ENCODE results near the gene APC2.

APC2 gene, protein sequence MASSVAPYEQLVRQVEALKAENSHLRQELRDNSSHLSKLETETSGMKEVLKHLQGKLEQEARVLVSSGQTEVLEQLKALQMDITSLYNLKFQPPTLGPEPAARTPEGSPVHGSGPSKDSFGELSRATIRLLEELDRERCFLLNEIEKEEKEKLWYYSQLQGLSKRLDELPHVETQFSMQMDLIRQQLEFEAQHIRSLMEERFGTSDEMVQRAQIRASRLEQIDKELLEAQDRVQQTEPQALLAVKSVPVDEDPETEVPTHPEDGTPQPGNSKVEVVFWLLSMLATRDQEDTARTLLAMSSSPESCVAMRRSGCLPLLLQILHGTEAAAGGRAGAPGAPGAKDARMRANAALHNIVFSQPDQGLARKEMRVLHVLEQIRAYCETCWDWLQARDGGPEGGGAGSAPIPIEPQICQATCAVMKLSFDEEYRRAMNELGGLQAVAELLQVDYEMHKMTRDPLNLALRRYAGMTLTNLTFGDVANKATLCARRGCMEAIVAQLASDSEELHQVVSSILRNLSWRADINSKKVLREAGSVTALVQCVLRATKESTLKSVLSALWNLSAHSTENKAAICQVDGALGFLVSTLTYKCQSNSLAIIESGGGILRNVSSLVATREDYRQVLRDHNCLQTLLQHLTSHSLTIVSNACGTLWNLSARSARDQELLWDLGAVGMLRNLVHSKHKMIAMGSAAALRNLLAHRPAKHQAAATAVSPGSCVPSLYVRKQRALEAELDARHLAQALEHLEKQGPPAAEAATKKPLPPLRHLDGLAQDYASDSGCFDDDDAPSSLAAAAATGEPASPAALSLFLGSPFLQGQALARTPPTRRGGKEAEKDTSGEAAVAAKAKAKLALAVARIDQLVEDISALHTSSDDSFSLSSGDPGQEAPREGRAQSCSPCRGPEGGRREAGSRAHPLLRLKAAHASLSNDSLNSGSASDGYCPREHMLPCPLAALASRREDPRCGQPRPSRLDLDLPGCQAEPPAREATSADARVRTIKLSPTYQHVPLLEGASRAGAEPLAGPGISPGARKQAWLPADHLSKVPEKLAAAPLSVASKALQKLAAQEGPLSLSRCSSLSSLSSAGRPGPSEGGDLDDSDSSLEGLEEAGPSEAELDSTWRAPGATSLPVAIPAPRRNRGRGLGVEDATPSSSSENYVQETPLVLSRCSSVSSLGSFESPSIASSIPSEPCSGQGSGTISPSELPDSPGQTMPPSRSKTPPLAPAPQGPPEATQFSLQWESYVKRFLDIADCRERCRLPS (N-terminal part only)

DNA sequence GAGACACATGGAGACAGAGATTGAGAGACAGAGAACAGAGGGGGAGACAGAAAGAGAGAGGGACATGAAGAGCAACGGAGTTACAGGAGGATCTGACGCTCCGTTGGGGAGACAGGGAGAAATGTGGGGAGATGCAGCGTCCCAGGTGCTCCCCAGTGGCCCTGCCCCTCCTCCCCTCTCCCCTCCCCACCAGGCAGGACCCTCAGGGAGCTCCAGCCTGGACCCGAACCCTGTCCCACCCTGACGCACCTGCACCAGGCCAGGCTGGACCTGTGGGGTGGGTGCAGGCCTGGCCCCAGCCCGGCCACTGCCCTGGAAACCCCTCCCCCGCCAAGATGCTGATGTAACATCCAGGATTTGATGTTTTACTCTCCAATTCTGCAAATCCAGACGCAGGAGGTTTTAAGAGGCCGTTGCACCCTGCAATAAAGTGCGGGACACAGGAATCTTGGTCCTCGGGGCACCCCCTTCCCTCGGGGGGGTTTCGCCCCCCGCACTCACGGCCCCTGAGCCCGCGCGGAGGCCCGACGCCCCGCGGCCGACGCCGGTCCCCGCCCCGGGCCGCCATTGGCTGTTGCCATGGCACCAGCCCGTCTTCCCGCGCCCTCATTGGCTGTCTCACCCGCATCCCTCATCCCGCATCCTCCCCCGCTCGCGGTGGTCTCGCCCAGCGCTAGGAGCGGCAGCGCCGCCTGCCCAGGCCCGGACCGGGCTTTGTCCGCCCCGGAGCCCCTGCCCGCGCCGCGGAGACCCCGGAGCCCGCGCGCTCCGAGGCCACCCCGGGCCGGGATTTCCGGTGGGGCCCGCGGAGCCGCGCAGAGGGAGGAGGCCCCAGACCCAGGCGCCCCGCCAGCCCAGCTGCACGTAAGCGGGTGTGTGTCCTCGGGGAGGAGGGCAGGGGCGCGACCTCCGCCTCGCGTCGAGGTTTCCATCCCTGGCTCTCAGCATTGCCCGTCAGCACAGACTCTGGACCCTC is at the start of gene APC2:
APC2 (plus strand) TSS at position 655 of the 976 bp plus-strand sequence. CDS start 2,881 bp downstream, outside the sequence.
- peak within 1 kb of the TSS; percentile 20; the same call in 1 of the 2 replicates for H3K9ac ChIP-seq (ENCODE audit: low read depth, low read length)
- no peaks in the 10 kb centered on the region for H3K4me1 ChIP-seq (ENCODE audit: insufficient read depth, low read length)
- H3K9me3 ChIP-seq (ENCODE audit: control insufficient read depth, insufficient read depth, low read length), result no peaks in the 10 kb centered on the region
- H3K36me3 ChIP-seq (ENCODE audit: insufficient read depth, low read length), result no peaks in the 10 kb centered on the region; the same call in 1 of the 2 replicates

DNA sequence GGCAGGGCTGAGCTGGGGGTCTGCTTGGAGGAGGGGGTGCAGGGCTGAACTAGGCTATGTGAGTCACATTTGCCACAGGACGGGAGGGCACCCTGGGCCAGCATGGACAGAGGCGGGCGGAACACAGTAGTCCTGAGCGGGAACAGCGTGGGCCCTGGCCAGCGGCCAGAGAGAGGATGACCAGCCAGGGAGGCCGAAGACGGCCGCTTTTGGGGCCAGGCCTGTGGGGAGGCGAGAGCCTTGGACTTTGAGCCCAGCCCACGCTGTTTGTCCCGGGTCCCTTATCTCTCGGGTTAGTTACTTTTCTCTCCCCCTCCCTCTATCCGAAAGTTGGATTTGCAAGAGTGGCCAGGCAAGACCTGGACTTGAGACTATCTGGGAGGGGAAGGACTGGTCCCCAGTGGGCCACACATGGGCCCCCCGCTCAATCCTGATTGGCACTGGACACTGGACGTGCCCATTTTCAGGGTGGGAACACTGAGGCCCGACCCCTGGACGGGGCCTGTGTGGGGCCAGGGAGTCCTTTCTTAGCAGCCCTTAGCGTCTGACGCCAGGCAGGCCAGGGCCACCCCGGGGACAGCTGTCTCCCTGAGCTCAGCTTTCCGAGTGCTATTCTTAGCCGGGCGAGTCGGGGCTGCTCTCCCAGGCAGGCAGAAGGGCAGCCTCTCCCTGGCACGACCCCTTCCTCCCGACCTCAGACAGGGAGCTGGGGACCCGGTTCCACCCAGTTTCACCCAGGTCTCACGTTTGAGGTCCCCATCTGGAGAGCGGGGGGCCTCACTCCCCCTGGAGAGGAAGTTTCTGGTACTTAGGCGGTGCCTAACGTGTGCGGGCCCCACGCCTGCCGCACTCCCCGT is 49.4 kb upstream of the APC2 start:
- Histone ChIP-seq H3K36me3 (ENCODE audit: insufficient read depth, low read length) (no peaks in the 10 kb centered on the region), H3K4me1 (ENCODE audit: insufficient read depth, low read length) (peaks cover 4% of the 10 kb centered on the region), H3K9me3 (ENCODE audit: control insufficient read depth, insufficient read depth, low read length) (no peaks in the 10 kb centered on the region), H3K9ac (ENCODE audit: low read depth, low read length) (peak overlapping the region; percentile 32)

DNA sequence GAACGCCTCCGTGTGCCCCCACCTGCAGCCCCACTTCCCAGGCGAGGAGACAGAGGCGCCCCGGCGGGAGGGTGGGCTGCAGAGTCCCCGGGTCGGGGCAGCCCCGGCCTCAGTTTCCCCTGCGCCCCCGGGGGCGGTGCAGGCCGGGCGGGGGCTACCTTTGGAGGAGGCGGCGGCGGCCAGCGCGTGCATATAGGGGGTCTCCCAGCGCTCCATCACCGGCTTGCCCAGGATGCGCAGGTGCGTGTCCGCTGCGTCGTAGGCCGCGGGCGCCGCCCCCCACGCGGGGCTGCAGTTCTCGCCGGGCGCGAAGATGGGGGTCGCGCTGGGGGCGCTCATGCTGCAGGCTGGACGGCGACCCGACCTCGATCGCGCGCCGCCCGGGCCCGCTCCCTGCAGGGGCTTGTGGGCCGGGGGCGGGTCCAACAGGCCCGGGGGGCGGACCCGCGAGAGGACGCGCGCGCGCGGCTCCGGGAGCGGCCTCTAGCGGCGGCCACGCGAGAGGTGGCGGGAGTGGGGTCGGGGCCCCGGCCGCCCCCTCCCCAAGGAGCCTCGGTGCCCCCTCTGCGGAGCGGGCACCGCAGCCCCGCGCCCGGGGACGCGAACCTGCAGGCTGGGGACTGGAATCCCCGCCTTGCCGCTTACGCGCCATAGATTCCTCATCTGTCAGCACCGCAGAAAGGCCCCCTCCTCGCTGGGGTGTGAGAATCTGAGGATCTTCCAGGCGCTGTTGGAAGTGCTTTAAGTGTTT is 48.6 kb upstream of the APC2 start, which contains the start of gene GAMT:
GAMT (minus strand) TSS at position 405 of the 751 bp plus-strand sequence; CDS start at position 339, 66 bp downstream.
- peaks cover 4% of the 10 kb centered on the region for H3K4me1 ChIP-seq (ENCODE audit: insufficient read depth, low read length)
- peak within 1 kb of the TSS; percentile 32 for H3K9ac ChIP-seq (ENCODE audit: low read depth, low read length)
- H3K9me3 ChIP-seq (ENCODE audit: control insufficient read depth, insufficient read depth, low read length), result no peaks in the 10 kb centered on the region
- H3K36me3 ChIP-seq (ENCODE audit: insufficient read depth, low read length), result no peaks in the 10 kb centered on the region

DNA sequence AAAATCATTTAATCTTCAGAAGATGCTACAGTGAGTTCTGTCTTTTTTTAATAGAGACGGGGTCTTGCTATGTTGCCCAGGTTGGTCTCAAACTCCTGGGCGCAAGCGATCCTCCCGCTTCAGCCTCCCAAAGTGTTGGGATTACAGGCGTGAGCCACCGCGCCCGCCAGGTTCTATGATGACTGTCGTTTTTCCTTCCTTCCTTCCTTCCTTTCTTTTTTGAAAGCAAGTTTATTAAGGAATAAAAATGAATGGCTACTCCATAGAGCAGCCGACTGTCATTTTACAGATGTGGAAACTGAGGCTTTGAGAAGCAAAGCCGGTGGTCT is 48.1 kb upstream of the APC2 start:
- H3K4me1 ChIP-seq (ENCODE audit: insufficient read depth, low read length), result peaks cover 4% of the 10 kb centered on the region
- no peaks in the 10 kb centered on the region for H3K9me3 ChIP-seq (ENCODE audit: control insufficient read depth, insufficient read depth, low read length)
- H3K9ac ChIP-seq (ENCODE audit: low read depth, low read length), result peak overlapping the region; percentile 32; the same call in 1 of the 2 replicates
- no peaks in the 10 kb centered on the region for H3K36me3 ChIP-seq (ENCODE audit: insufficient read depth, low read length)

DNA sequence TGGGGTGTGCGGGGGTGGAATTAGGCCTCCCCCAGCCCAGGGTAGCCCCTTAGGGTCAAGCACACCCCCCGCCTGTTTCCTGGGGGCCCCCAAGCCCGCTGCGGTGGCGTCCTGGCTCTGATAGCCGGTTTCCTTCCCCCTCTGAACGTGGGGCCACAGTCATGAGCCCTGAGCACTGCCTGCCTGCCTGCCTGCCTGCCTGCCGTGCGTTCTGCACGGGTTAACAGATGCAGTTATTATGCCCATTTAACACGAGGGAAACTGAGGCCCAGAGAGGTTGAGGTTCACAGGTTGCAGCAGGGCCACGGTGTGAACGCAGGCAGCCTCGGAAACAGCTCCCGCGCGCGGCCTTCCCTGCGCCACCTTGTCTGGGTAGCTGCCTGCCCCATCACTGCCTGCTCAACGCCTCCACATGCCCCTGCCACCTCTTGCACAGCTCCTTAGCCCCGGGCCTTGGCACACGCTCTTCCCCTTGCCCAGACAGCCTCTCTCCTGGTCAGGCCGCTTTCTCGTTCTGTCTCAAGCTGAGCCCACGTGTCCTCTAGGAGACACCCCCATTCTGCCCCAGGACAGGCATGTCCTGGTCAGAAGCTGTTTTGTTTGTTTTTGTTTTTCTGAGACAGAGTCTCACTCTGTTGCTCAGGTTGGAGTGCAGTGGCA is 47.4 kb upstream of the APC2 start:
- H3K36me3 ChIP-seq (ENCODE audit: insufficient read depth, low read length), result no peaks in the 10 kb centered on the region
- no peak overlapping the region; the same call in 1 of the 2 replicates for H3K9ac ChIP-seq (ENCODE audit: low read depth, low read length)
- H3K9me3 ChIP-seq (ENCODE audit: control insufficient read depth, insufficient read depth, low read length), result no peaks in the 10 kb centered on the region
- H3K4me1 ChIP-seq (ENCODE audit: insufficient read depth, low read length), result peaks cover 4% of the 10 kb centered on the region

DNA sequence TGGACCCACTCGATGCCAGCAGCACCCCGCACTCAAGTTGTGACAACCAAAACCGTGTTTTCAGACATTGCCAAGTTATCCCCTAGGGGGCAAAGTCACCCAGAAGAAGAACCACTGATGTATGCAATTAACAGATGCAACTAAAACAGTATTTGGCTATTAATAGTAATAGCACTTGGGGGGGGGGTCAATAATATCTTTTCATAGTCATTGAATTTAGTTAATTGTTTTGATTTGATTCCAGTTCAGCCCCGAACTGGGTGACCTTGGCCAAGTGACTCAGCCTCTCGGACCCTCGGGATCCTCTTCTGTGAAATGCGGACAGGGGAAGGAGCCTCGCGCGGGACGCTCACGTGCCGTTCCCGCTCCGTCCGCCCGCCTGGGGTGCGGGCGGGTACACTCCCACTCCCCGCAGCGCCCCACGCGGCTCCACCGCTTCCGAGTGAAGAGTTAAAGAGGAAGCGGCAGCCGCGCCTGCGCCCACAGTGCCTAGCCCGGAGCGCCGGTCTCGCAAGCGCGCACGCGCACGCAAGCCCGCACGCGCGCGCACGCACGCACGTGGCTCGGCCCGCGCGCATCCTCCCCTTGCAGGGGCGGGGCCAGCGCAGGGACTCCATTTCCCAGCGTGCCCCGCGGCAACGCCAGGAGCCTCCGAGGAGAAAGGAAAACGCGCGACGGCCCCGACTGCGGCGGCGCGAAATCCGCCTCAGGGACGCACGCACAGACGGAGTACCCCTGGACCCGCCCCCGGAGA is 43.0 kb upstream of the APC2 start:
- Histone ChIP-seq H3K4me1 (ENCODE audit: insufficient read depth, low read length) (peaks cover 8% of the 10 kb centered on the region), H3K36me3 (ENCODE audit: insufficient read depth, low read length) (no peaks in the 10 kb centered on the region), H3K9me3 (ENCODE audit: control insufficient read depth, insufficient read depth, low read length) (no peaks in the 10 kb centered on the region), H3K9ac (ENCODE audit: low read depth, low read length) (peak overlapping the region; percentile 67)

DNA sequence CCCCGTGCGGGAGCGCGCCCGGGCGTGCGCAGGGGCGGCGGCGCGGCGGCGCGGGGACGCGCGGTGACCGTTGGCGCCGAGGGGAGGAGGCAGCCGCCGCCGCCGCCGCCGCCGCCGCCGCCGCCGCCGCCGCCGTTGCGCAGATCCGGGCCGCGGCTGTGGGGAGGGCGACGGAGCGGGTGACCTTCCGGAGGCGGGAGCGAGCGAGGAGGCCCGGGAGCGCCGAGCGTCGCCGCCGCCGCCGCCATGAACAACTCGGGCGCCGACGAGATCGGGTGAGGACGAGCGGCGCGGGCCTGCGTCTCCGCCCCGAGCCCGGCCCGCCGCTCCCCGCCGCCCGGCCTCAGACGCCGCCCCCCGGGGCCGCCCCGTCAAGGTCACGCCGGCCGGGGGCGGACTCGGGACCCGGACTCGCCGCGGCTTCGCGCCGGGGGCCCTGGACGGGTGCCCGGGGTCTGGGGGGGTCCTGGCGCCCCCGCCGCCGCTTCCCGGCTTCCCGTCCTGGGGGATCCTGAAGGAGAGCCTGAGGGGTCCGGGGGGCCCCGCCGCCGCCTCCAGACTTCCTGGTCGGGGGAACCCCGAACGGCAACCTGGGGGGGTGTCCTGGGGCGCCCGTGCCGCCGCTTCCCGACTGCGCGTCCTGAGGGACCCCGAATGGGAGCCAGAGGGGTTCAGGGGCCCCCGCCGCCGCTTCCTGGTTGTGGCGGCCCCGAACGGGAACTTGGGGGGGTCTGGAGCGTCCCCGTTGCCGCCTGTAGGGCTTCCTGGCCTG is 42.2 kb upstream of the APC2 start, which contains the start of gene DAZAP1:
DAZAP1 (plus strand) TSS at position 59 of the 772 bp plus-strand sequence; CDS start at position 247, 188 bp downstream.
- H3K36me3 ChIP-seq (ENCODE audit: insufficient read depth, low read length), result no peaks in the 10 kb centered on the region
- peak within 1 kb of the TSS; percentile 76 for H3K9ac ChIP-seq (ENCODE audit: low read depth, low read length)
- H3K9me3 ChIP-seq (ENCODE audit: control insufficient read depth, insufficient read depth, low read length), result no peaks in the 10 kb centered on the region
- peaks cover 6% of the 10 kb centered on the region for H3K4me1 ChIP-seq (ENCODE audit: insufficient read depth, low read length)

DNA sequence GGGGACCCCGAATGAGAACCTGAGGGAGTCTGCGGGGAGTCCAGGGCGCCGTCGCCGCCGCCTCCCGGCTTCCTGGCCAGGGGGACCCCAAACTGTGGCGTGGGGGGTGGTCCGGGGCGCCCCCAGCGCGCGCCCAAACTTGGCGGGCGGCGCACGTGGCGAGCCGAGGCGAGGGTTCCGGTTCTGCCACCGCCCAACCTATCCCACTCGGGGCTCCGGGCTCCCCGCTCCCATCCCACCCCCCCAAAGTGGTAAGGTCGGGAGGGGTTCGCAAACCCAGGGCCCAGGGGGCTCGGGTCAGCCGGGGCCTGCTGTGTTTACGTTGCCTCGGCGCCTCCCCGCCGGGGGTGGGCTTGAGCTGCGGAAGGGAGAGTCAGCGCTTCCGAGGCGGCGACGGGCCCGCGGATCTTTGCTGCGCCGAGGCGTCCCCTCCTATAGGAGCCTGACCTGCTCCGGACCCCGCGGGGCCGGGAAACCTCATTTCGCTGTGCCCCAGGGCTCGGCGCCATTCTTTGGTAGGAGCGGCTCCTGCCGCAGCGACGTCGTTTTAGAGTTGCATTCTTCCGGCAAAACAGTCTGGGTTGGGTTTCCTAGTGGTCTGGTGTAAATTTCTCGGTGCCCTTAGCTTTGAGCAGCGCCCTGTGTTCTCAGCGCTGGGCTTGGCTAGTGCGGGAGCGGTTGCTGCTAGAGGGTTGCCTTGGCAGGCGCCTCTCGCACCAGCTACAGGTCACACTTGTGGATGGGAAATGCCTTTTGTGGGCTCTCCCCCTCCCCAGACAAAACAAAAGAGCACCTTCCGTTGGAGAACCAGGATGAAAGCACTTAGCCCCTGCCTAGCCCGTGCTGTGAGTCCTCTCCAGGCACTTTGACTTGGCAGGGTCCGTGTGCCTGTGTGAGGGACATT is 41.4 kb upstream of the APC2 start:
- no peaks in the 10 kb centered on the region for H3K36me3 ChIP-seq (ENCODE audit: insufficient read depth, low read length)
- H3K9me3 ChIP-seq (ENCODE audit: control insufficient read depth, insufficient read depth, low read length), result no peaks in the 10 kb centered on the region
- peak overlapping the region; percentile 76 for H3K9ac ChIP-seq (ENCODE audit: low read depth, low read length)
- H3K4me1 ChIP-seq (ENCODE audit: insufficient read depth, low read length), result peaks cover 4% of the 10 kb centered on the region; the same call in 1 of the 2 replicates

DNA sequence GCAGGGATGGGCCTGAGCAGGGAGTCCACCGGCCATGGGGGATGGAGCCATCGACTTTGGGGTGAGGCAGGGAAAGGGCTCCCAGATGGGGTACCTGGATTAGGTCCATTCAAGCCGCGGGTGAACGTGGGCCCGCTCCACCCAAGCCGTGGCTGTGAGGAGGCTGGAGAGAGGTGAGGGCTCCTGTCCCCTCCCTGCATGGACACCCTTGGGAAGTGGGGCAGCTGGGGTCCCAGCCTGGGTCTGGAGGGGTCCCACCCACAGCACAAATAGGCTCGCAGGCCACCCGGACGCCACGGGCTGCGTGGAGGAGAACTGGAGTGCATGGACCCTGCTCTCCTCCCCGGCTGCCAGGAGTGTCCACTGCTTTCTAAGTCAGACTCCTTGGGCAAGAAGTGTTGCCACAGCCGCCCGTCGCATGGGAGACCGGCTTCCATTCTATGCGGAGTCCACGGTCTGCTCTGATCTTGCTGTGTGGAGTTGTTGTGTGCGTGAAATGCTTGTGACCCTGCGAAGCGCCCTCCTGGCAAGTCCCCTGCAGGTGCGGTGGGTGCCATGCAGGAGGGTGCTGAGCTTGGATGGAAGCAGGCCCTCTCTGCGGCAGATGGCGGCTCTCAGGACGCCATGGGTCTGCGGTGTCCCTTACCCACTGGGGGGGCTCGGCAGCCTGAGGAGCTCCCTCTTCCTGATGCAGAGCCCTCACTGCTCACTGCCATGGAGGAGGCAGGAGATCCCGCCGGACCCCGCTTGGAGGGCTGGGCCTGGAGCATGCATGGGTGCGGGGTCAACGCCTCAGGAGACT is 40.5 kb upstream of the APC2 start:
- H3K9ac ChIP-seq (ENCODE audit: low read depth, low read length), result peak overlapping the region; percentile 76
- H3K4me1 ChIP-seq (ENCODE audit: insufficient read depth, low read length), result peaks cover 4% of the 10 kb centered on the region; the same call in 1 of the 2 replicates
- no peaks in the 10 kb centered on the region; the same call in 1 of the 2 replicates for H3K36me3 ChIP-seq (ENCODE audit: insufficient read depth, low read length)
- no peaks in the 10 kb centered on the region for H3K9me3 ChIP-seq (ENCODE audit: control insufficient read depth, insufficient read depth, low read length)

All from ES-I3 (cell line).